Measurements from ENCODE around the gene DHRSX. TPM values are rescaled to one million over a fixed set of nuclear protein-coding genes. Genes with fewer than 3 reads are reported as not detected.

Gene DHRSX
- total and polyA plus RNA-seq, 9 of the 15 experiments (the other 6 are each of a cell fraction or from before 2014, with no cell fraction given): 0.59 to 11.0 (median 6.2) TPM

- TF ChIP-seq, protein P1, sequence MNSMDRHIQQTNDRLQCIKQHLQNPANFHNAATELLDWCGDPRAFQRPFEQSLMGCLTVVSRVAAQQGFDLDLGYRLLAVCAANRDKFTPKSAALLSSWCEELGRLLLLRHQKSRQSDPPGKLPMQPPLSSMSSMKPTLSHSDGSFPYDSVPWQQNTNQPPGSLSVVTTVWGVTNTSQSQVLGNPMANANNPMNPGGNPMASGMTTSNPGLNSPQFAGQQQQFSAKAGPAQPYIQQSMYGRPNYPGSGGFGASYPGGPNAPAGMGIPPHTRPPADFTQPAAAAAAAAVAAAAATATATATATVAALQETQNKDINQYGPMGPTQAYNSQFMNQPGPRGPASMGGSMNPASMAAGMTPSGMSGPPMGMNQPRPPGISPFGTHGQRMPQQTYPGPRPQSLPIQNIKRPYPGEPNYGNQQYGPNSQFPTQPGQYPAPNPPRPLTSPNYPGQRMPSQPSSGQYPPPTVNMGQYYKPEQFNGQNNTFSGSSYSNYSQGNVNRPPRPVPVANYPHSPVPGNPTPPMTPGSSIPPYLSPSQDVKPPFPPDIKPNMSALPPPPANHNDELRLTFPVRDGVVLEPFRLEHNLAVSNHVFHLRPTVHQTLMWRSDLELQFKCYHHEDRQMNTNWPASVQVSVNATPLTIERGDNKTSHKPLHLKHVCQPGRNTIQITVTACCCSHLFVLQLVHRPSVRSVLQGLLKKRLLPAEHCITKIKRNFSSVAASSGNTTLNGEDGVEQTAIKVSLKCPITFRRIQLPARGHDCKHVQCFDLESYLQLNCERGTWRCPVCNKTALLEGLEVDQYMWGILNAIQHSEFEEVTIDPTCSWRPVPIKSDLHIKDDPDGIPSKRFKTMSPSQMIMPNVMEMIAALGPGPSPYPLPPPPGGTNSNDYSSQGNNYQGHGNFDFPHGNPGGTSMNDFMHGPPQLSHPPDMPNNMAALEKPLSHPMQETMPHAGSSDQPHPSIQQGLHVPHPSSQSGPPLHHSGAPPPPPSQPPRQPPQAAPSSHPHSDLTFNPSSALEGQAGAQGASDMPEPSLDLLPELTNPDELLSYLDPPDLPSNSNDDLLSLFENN (IDR thresholded peaks at IDR 0.05; ENCODE audit: low read depth in 2 of 2, low read length in 2 of 2): no peak
- TF ChIP-seq NFIX (CRISPR knock-in tag; IDR thresholded peaks at IDR 0.05; ENCODE audit: low read depth) (no peak), ZNF316 (IDR thresholded peaks at IDR 0.05) (0 out of 2 replicates have a peak, but pooled peaks have one; percentile 41), DPF2 (IDR thresholded peaks at IDR 0.05) (peak; percentile 63; the same call in 1 of the 2 replicates), GATA2 (CRISPR knock-in tag; IDR thresholded peaks at IDR 0.05) (0 out of 2 replicates have a peak, but pooled peaks have one; percentile 10), C11orf30 (IDR thresholded peaks at IDR 0.05; ENCODE audit: low read depth) (peak; percentile 63), RCOR1 (IDR thresholded peaks at IDR 0.05; ENCODE audit: borderline replicate concordance in 1 of 2, low read depth in 2 of 2, low read length in 2 of 2) (peak; percentile 8 to 39; a peak in 1 of 4 replicates), MLLT1 (IDR thresholded peaks at IDR 0.05) (0 out of 4 replicates have a peak, but pooled peaks of 1 of the 2 experiments have one; percentile 11), NFE2 (IDR thresholded peaks at IDR 0.05; ENCODE audit: low read depth) (peak; percentile 81), KDM1A (IDR thresholded peaks at IDR 0.05) (0 out of 4 replicates have a peak, but pooled peaks of 1 of the 2 experiments have one; percentile 40), BRD9 (IDR thresholded peaks at IDR 0.05; ENCODE audit: low read depth, partially characterized antibody) (peak; percentile 92), CCNT2 (IDR thresholded peaks at IDR 0.05; ENCODE audit: borderline replicate concordance, extremely low read depth, insufficient read length, low read depth, low read length) (peak; percentile 58), TAF15 (IDR thresholded peaks at IDR 0.05; ENCODE audit: low read depth, low read length) (no peak)
- TF ChIP-seq, protein P2, sequence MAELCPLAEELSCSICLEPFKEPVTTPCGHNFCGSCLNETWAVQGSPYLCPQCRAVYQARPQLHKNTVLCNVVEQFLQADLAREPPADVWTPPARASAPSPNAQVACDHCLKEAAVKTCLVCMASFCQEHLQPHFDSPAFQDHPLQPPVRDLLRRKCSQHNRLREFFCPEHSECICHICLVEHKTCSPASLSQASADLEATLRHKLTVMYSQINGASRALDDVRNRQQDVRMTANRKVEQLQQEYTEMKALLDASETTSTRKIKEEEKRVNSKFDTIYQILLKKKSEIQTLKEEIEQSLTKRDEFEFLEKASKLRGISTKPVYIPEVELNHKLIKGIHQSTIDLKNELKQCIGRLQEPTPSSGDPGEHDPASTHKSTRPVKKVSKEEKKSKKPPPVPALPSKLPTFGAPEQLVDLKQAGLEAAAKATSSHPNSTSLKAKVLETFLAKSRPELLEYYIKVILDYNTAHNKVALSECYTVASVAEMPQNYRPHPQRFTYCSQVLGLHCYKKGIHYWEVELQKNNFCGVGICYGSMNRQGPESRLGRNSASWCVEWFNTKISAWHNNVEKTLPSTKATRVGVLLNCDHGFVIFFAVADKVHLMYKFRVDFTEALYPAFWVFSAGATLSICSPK (IDR thresholded peaks at IDR 0.05; ENCODE audit: borderline replicate concordance): no peak
Measured at GRCh38 chrX:2351999-2352995, 148.5 kb downstream of the DHRSX start (continued).
